ENCODE measurements around the gene GYPE. TPM values are rescaled to one million over a fixed set of nuclear protein-coding genes. Genes with fewer than 3 reads are reported as not detected.
"Not testable (repeated sequence)": the region's sequence is repeated elsewhere in the genome, so short reads cannot be mapped to it uniquely, and the experiment has no call there.

The GYPE gene
- total RNA-seq, 3 donors from 2014 or later: 0.29 to 2.1 (median 0.66) TPM

DNA sequence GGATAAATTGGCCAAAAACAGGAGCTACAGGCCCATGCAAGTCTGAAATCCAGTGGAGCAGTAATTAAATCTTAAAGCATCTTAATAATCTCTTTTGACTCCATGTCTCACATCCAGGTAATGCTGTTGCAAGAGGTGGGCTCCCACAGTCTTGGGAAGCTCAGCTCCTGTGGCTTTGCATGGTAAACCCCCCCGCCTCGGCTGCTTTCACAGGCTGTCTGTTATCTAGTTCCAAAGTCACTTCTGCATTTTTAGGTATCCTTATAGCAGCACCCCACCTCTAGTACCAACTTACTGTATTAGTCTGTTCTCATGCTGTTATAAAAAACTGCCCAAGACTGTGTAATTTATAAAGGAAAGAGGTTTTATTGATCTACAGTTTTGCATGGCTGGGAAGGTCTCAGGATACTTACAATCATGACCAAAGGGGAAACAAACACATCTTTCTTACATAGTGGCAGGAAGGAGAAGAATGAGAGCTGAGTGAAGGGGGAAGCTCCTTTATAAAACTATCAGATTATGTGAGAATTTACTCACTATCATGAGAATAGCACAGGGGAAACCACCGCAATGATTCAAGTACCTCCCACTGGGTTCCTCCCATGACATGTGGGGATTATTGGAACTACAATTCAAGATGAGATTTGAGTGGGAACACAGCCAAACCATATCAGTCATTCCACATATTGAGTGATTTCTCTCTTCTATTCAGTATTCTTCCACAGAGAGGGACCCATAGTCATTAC lies 34.7 kb downstream of the GYPE start:
- DNase-seq (ENCODE audit: low spot score in 2 of 2); H3K36me3 ChIP-seq: not testable (repeated sequence)

DNA sequence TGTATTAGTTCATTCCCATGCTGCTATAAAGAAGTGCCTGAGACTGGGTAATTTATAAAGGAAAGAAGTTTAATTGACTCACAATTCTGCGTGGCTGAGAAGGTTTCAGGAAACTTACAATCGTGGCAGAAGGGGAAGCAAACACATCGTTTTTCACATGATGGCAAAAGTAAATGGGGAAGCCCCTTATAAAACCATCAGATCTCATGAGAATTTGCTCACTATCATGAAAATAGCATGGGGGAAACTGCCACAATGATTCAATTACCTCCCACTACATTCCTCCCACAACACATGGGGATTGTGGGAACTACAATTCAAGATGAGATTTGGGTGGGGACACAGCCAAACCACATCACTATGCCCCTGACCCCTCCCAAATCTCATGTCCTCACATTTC lies 35.4 kb downstream of the GYPE start:
- H3K36me3 ChIP-seq; H3K9me3 ChIP-seq; DNase-seq (ENCODE audit: low spot score in 2 of 2); H3K27me3 ChIP-seq; intact Hi-C loops (cut with DNase I; ENCODE audit: low total_unique reads); H3K27ac ChIP-seq; H3K4me3 ChIP-seq; H3K4me1 ChIP-seq: not testable (repeated sequence)

More for the DNA sequence above, 34.7 kb downstream of the GYPE start:
- H3K4me3 ChIP-seq; H3K27me3 ChIP-seq; intact Hi-C loops (cut with DNase I; ENCODE audit: low total_unique reads); H3K9me3 ChIP-seq; H3K27ac ChIP-seq; H3K4me1 ChIP-seq: not testable (repeated sequence)

DNA sequence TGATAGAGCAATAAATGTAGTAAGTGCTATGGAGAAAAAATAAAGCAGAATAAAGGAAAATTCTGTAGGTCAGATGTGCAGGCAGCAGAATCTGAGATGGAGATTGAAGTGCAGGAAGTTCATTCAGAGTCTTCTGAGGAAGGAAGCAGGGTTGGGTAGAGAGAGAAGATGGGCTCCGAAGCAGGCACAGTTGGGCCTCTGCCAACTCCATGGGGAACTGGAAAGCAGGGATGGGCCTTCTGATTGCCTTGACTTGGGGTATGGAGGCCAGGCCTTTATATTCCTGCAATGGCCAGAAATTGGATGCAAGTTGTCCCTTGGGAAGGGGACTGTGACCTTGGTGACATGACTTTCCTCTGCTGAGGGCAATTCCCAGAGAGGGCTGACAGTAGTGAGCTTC lies 42.6 kb downstream of the GYPE start:
- H3K4me3 ChIP-seq; H3K27me3 ChIP-seq; intact Hi-C loops (cut with DNase I; ENCODE audit: low total_unique reads); H3K27ac ChIP-seq; DNase-seq (ENCODE audit: low spot score in 2 of 2); H3K4me1 ChIP-seq; H3K36me3 ChIP-seq; H3K9me3 ChIP-seq: not testable (repeated sequence)

DNA sequence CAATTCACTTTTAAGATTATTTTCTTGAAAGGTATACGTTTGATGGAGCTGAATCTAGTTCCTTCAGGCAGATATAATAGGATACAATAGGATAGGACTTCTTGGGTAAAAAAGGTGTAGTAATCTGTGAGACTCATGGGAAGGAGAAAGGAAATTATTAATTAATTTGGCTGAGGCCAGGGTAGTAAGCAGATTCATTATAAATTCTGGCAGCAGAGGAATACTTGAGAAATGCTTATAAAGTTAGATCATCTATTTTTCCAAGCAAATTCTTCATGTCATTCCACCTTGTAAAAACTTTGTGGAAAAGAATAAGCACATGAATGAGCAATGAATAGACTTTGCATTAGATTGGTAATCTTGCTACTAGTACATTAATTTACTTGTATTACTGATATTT lies 46.9 kb downstream of the GYPE start:
- intact Hi-C loops (cut with DNase I; ENCODE audit: low total_unique reads): no loop called here
- Histone ChIP-seq H3K4me1 (no peaks in the 10 kb centered on the region), H3K27ac (no peak overlapping the region), H3K4me3 (no peak overlapping the region), H3K9me3 (no peaks in the 10 kb centered on the region), H3K36me3 (no peaks in the 10 kb centered on the region), H3K27me3 (no peaks in the 10 kb centered on the region)
- no peak for DNase-seq (ENCODE audit: low spot score in 2 of 2)
- TF ChIP-seq POLR2AphosphoS5 (IDR thresholded peaks at IDR 0.05) (no peak), POLR2A (IDR thresholded peaks at IDR 0.05) (no peak)
- TF ChIP-seq, protein P1, sequence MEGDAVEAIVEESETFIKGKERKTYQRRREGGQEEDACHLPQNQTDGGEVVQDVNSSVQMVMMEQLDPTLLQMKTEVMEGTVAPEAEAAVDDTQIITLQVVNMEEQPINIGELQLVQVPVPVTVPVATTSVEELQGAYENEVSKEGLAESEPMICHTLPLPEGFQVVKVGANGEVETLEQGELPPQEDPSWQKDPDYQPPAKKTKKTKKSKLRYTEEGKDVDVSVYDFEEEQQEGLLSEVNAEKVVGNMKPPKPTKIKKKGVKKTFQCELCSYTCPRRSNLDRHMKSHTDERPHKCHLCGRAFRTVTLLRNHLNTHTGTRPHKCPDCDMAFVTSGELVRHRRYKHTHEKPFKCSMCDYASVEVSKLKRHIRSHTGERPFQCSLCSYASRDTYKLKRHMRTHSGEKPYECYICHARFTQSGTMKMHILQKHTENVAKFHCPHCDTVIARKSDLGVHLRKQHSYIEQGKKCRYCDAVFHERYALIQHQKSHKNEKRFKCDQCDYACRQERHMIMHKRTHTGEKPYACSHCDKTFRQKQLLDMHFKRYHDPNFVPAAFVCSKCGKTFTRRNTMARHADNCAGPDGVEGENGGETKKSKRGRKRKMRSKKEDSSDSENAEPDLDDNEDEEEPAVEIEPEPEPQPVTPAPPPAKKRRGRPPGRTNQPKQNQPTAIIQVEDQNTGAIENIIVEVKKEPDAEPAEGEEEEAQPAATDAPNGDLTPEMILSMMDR (IDR thresholded peaks at IDR 0.05): no peak

DNA sequence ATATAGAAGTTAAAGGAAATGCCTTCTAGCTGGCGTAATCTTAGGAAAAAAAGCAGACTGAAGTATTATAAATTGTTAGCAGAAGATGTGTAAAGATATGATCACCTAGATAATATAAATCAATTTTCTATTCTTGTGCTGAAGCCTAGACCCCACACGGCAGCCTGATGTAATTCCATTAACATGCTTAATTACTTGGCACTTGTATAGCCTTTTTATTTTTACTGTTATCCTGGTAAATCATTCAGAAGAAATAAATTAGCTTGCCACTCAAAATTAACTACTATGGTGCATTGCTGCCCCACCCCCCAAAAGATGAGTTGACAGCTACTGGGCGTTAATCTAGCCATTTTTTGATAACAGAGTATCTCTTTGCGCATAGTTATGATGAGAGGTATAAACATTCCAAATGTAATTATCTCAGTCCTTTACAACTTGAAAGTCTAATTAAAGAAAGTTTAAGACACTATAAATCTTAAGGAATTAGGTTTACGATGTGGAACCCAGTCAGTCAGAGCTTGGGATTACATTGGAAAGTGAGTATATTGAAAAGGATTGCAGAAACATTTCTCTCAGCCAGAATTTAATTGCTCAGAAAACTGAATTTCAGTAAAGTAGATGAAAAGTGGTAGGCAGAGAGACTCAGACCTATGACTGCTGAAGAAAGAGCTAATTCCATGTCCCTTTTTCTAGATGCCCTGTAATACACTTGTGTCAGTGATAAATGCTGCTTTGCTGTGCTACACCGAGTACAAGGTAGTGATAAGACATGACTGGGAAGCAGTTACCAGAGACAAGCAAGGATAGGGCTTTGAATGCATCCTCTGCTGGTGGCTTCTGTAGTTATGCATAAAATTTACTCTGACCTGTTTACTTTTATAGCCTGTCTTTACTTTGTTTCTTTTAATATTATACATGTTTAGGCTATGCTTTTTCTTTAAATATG lies 47.7 kb downstream of the GYPE start:
- H3K9me3 ChIP-seq; DNase-seq (ENCODE audit: low spot score in 2 of 2); intact Hi-C loops (cut with DNase I; ENCODE audit: low total_unique reads); H3K4me3 ChIP-seq; H3K27ac ChIP-seq; H3K36me3 ChIP-seq; H3K27me3 ChIP-seq; H3K4me1 ChIP-seq: not testable (repeated sequence)

DNA sequence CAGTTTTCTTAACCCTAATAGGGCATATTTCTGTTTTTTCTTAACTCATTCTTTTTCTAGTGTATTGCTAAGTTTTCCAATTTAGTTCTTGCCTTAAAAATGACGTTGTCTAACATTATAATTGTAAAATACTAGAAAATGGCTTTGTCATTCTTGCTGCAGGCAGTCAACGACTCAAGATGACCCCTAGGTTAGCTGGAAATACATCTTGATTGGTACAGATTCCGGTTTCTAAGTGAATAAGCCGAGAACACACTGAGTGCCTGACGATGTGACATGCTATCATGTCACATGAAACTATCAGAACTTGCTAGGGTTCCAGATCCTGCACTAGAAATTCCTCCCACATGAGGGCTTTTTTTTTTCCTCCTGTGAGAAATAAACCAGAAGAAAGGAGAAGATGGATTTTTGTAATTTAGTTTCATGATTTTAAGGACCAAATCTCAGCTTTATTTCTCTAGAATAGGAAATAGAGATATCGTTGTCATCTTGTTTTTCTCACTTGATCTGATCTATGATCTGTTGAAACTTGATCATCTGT lies 49.3 kb downstream of the GYPE start:
- intact Hi-C loops (cut with DNase I; ENCODE audit: low total_unique reads); H3K9me3 ChIP-seq; DNase-seq (ENCODE audit: low spot score in 2 of 2); H3K36me3 ChIP-seq; H3K4me3 ChIP-seq; H3K27me3 ChIP-seq; H3K4me1 ChIP-seq; H3K27ac ChIP-seq: not testable (repeated sequence)

DNA sequence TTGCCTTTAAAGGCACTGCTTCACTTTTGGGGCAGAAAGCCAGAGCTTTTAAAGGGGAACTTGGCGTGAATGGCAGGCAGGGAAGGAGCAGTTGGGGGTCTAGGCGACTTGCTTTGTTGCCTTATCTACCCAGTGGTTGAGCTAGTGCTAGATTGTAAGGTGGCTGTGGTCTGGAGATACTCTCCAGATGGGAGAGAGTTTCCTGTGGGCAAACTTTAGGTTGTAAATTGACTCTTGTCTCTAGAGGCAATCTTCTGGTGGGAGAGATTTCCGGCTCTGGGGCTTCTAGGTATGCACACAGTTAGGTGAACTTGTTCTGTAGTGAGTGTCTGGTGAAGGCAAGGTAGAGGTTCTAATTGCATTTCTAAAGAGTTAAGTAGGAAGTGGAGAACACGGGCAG lies 50.7 kb downstream of the GYPE start:
- H3K9me3 ChIP-seq; intact Hi-C loops (cut with DNase I; ENCODE audit: low total_unique reads); H3K36me3 ChIP-seq; H3K4me1 ChIP-seq; H3K27me3 ChIP-seq; DNase-seq (ENCODE audit: low spot score in 2 of 2); H3K27ac ChIP-seq; H3K4me3 ChIP-seq: not testable (repeated sequence)

DNA sequence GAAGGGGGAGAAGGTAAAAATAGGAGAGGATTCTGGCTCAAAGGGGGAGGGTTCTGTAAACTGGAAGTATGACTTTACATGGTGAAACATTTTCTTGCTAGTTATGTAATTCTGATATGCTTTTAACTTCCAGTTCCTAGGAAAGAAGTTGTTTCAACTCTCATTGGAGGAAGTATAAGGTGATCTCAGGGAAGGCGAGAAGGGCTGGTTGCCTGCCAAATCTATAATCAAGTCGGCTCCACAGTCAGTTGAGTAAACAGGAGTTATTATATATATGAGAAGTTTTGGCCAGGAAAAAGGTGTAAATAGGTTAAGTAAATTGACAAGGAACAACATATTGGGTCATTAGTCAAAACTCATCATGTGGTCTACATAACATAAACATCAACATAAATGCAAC lies 56.1 kb downstream of the GYPE start:
- intact Hi-C loops (cut with DNase I; ENCODE audit: low total_unique reads); H3K27ac ChIP-seq; H3K27me3 ChIP-seq; DNase-seq (ENCODE audit: low spot score in 2 of 2); H3K4me1 ChIP-seq; H3K9me3 ChIP-seq; H3K4me3 ChIP-seq; H3K36me3 ChIP-seq: not testable (repeated sequence)

DNA sequence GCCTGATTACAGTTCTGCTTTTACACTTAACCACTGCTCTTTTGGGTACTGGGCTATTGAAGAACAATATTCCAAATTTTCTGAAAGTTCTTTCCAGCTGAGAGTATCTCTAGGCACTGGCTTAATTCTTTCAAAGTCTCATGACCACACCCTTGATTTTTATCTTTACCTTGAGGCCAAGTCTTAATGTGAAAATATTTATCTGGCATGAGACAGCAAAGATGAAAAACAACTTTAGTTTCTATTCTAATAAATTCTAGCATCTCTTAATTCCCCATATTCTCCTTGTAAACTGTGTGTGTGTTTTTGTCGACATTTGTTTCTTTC lies 61.9 kb downstream of the GYPE start:
- DNase-seq (ENCODE audit: low spot score in 2 of 2); H3K9me3 ChIP-seq; intact Hi-C loops (cut with DNase I; ENCODE audit: low total_unique reads); H3K4me1 ChIP-seq; H3K4me3 ChIP-seq; H3K27me3 ChIP-seq; H3K36me3 ChIP-seq; H3K27ac ChIP-seq: not testable (repeated sequence)

DNA sequence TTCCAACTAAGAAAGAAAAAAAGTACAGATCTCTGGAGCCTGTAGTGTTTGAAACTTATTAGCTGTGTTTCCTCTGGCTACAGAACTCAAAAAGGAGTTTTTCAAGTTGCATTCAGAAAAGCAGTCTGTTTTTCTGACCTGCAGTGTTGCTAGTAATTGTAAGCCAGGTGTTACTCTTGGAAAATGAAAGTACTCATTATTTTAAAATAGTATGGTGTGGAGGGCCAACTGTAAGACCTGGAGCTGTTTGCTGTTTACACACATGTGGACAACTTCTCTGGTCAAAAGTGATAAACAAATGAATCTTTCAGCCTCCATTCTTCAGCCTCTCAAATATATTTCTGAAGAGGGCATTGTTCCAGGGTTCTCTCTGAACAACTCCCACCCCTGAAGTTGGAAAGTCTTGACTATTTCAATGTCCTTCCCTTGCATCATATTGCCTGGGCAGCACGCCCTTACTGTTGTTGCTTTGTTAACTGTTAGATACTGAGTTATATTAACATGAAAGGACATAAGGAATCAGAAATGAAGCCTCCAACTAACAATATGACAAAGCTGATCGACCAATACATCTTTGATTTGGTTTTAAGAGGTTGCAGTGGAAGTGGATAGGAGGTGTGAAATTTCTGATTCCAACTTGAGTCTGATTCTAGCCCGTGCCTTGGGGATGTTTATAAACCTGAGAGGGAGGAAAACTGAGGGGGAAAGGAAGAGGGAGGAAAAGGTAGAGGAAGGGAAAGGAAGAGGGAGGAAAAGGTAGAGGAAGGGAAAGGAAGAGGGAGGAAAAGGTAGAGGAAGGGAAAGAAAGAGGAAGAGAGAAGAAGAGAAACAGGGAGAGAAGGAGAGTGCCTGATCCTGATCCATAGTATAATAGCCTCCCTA lies 62.5 kb downstream of the GYPE start:
- H3K9me3 ChIP-seq; H3K36me3 ChIP-seq; intact Hi-C loops (cut with DNase I; ENCODE audit: low total_unique reads); H3K27ac ChIP-seq; H3K4me1 ChIP-seq; H3K27me3 ChIP-seq; H3K4me3 ChIP-seq; DNase-seq (ENCODE audit: low spot score in 2 of 2): not testable (repeated sequence)

DNA sequence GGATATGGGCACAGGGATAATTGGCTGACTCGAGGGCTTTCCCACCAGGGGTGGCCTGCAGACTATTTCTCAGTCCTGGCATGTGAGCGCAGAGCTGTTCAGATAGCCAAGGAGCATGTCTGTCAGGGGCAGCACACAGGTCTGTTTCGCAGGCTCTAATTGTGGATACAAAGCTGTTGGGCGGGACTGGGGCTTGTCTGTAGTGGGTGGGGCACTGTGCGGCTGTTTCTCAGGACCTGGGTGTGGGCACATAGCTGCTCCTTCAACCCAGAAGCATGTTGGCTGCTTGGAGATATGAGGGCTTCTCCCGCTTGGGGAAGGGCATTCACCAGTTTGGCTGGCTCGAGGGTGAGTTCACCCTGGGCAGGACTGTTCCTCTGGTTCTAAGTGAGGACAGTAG lies 65.9 kb downstream of the GYPE start:
- H3K36me3 ChIP-seq; DNase-seq (ENCODE audit: low spot score in 2 of 2); intact Hi-C loops (cut with DNase I; ENCODE audit: low total_unique reads); H3K4me3 ChIP-seq; H3K9me3 ChIP-seq; H3K27me3 ChIP-seq; H3K4me1 ChIP-seq; H3K27ac ChIP-seq: not testable (repeated sequence)

Measured in breast epithelium (tissue), 4 donors.